KMS-11 (cell line): ENCODE results near the gene ABHD12B.

Source experiments
- H2AFZ ChIP-seq: fragments of 200-600 bp; sonication (generic); 2 replicates; pipeline ENCODE4 v1.6.1; 2016; ENCODE audit warnings: antibody characterized with exemption, mixed run types, low read depth
- H3K27ac ChIP-seq: fragments of 200-600 bp; sonication (generic); 2 replicates; pipeline ENCODE4 v1.6.1; 2016; ENCODE audit warnings: mild to moderate bottlenecking, mixed run types
- H3K27me3 ChIP-seq: fragments of 200-600 bp; sonication (generic); 2 replicates; pipeline ENCODE4 v1.6.1; 2017; ENCODE audit warnings: mild to moderate bottlenecking, low read depth, mixed run types, moderate library complexity; ENCODE audit not compliant: insufficient read depth
- H3K36me3 ChIP-seq: fragments of 200-600 bp; sonication (generic); 2 replicates; pipeline ENCODE4 v1.6.1; 2017; ENCODE audit warnings: mild to moderate bottlenecking, mixed run types; ENCODE audit not compliant: insufficient read depth
- H3K4me1 ChIP-seq: fragments of 200-600 bp; sonication (generic); 2 replicates; pipeline ENCODE4 v1.6.1; 2016; ENCODE audit warnings: mild to moderate bottlenecking, low read depth, mixed run types; ENCODE audit not compliant: poor library complexity, severe bottlenecking
- H3K4me2 ChIP-seq: fragments of 200-600 bp; sonication (generic); 2 replicates; pipeline ENCODE4 v1.7.0; 2016; ENCODE audit warnings: mild to moderate bottlenecking, mixed run types
- H3K4me3 ChIP-seq: fragments of 200-600 bp; sonication (generic); IDR thresholded peaks from 2 replicates; pipeline ENCODE4 v1.6.1; 2017; ENCODE audit warnings: low read depth, low read length, mixed read lengths; ENCODE audit not compliant: insufficient read depth
- H3K79me2 ChIP-seq: fragments of 200-600 bp; sonication (generic); 2 replicates; pipeline ENCODE4 v1.6.1; 2016; ENCODE audit warnings: low read depth, mixed run types; ENCODE audit not compliant: insufficient read depth
- H3K9ac ChIP-seq: fragments of 200-600 bp; sonication (generic); 2 replicates; pipeline ENCODE4 v1.6.1; 2016; ENCODE audit warnings: mild to moderate bottlenecking, mixed run types
- H4K20me1 ChIP-seq: fragments of 200-600 bp; sonication (generic); 2 replicates; pipeline ENCODE4 v1.6.1; 2016; ENCODE audit warnings: mild to moderate bottlenecking, mixed run types; ENCODE audit not compliant: insufficient read depth
- CTCF ChIP-seq: fragments of 200-600 bp; sonication (generic); conservative IDR thresholded peaks from 2 replicates; pipeline ENCODE4 v1.6.1; 2017; ENCODE audit warnings: low read depth, mild to moderate bottlenecking, antibody characterized with exemption, low read length, moderate library complexity, mixed read lengths

ABHD12B gene

GRCh38 chr14:50860478-50861086, 11.3 kb upstream of the ABHD12B start:
- Histone ChIP-seq H3K27me3 (no peaks in the 10 kb centered on the region), H3K4me3 (no peak overlapping the region), H4K20me1 (no peaks in the 10 kb centered on the region), H3K4me1 (no peaks in the 10 kb centered on the region), H3K9ac (no peak overlapping the region; the same call in 1 of the 2 replicates), H2AFZ (peak overlapping the region; percentile 89), H3K27ac (no peak overlapping the region), H3K36me3 (no peaks in the 10 kb centered on the region), H3K4me2 (peak overlapping the region; percentile 100), H3K79me2 (no peaks in the 10 kb centered on the region)
- TF ChIP-seq CTCF = no peak; the same call in none of the 2 replicates

DNA sequence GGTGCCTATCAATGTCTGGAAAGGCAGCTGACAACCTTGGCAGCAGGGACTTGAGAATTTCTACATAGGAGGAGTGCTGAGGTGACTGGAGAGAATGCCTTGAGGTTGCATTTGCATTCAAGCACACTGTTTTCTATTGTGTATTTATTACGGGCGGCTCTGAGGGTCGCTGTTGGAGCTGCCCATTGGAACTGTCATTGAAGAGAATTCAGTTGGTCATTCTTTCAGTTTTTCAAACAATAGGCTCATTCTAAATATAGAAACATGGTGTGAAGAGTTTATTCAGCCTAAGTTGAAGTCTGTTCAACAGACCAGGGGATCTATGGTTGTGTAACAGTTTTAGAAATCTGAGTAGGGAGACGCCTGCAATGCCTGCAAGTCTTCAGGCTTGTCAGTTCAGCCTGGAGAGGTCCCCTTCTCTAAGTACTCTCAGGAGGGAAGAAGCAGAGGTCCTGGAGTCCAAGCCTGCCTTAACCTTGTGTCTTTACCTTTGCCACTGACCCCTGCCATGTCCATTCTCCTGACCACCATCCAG, 9.8 kb upstream of the ABHD12B start:
- TF ChIP-seq CTCF = no peak
- no peak overlapping the region for H2AFZ ChIP-seq
- H3K36me3 ChIP-seq = no peaks in the 10 kb centered on the region
- H3K79me2 ChIP-seq = no peaks in the 10 kb centered on the region
- H3K4me3 ChIP-seq = no peak overlapping the region
- no peaks in the 10 kb centered on the region for H4K20me1 ChIP-seq
- no peak overlapping the region for H3K9ac ChIP-seq
- no peaks in the 10 kb centered on the region for H3K4me1 ChIP-seq
- H3K27ac ChIP-seq = no peak overlapping the region
- H3K27me3 ChIP-seq = no peaks in the 10 kb centered on the region
- H3K4me2 ChIP-seq = no peak overlapping the region

GRCh38 chr14:50864237-50864636, 7.6 kb upstream of the ABHD12B start:
- H3K79me2 ChIP-seq = no peaks in the 10 kb centered on the region
- no peak overlapping the region for H3K9ac ChIP-seq
- no peak overlapping the region for H3K4me2 ChIP-seq
- no peak overlapping the region for H3K4me3 ChIP-seq
- H4K20me1 ChIP-seq = no peaks in the 10 kb centered on the region
- no peak for TF ChIP-seq CTCF
- no peak overlapping the region for H2AFZ ChIP-seq
- H3K27ac ChIP-seq = no peak overlapping the region
- no peaks in the 10 kb centered on the region for H3K36me3 ChIP-seq
- H3K4me1 ChIP-seq = no peaks in the 10 kb centered on the region
- H3K27me3 ChIP-seq = no peaks in the 10 kb centered on the region

DNA sequence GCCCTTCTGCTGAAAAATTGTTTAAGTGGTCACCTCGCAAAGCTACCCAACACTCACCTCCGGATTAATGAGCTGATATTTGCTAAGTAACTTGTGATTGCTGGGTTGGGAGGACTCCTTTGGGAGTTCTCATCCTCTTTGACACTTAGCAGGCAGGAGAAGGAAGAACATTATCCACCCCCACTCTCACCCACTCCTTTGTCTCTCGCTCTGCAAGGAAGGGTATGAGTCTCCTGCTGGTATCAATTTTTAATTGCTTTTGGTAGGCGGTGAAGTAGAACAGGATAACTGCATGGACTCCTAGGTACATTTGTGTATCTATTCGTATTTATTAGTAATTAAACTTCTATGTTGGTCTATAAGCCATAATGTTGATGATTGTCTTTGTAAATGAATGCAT, 6.9 kb upstream of the ABHD12B start:
- Histone ChIP-seq H2AFZ (no peak overlapping the region), H3K27me3 (no peaks in the 10 kb centered on the region), H4K20me1 (no peaks in the 10 kb centered on the region), H3K9ac (no peak overlapping the region), H3K4me2 (no peak overlapping the region), H3K4me3 (no peak overlapping the region), H3K4me1 (no peaks in the 10 kb centered on the region), H3K79me2 (no peaks in the 10 kb centered on the region), H3K36me3 (no peaks in the 10 kb centered on the region), H3K27ac (no peak overlapping the region)
- no peak for TF ChIP-seq CTCF
